Measurements from ENCODE around the gene PDE7B.
"Not testable (repeated sequence)": the region's sequence is repeated elsewhere in the genome, so short reads cannot be mapped to it uniquely, and the experiment has no call there.

Gene PDE7B

GRCh38 chr6:136079701-136080565 lies 228.4 kb downstream of the PDE7B start:
- DNase-seq, result no peak

DNA sequence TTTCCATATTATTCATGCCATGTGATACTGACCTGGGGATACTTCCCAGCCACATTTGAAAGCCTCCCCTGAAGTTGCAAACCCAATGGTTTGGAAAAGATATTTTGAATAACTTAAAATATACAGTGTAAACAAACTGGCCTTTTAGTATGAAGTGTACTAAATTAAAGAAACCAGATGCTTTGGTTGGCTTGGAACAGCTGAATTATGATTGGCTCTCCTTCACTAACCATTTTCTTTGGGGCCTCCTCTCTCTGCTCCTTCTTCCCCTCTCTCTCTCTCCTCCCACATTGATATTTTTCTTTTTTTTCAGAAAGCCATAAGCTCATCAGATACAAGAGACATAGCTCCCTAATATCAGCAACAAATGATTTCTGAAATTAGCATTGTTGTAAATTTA lies 232.0 kb downstream of the PDE7B start:
- DNase-seq, result no peak

GRCh38 chr6:136084403-136084802 lies 232.9 kb downstream of the PDE7B start:
- DNase-seq, result no peak

DNA sequence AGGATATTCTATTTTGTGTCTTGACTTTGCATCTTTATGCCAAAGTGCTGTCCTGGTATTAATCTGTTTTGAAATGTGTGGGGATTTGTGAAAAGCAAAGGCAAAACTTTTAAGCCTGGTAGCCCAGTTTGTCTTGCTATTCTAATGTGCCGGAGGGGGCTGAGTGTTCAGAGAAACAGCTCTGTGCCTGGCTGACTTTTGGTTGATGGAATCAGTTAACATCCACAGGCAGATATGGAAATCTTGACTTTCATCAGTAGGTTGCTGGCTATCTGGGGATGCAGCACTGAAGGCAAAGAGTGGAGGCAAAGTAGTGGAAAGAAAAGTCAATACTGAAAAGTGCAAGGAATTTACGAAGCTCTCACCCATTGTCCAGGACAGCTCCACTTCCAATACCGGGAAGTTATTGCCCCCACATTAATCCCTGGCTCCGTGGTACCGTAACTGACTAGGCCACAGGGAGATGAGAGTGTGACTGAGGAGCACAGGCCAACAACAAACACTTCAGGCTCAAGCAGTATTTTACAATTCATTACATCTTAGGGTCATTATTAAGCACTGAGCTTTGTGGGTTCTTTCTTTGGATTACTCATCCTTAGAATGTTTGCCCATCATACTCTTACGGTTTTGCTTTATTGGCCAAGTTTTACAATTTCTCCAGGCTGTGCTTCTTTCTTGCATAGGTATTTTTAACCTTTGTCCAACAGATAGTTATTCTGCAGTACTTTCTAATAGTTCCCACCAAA lies 234.0 kb downstream of the PDE7B start:
- DNase-seq, result no peak

DNA sequence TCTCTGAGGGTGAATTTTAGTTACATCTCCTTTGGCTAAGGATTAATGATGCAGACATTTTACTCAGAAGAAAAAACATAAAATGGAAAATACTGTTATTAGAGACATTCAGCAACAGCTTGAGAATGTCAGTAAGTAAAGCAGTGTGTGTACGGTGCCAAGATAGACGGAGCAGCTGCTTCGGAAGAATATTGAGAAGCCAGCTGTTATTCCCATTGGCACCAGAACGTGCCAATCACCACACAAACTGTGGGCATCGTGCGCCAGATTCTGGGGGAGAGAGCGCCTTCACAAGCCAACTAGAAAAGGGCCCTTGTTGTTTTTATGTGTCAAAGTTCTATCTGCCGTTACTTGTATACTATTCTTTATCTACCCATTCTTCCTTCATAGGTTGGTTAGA lies 235.2 kb downstream of the PDE7B start:
- no peak for DNase-seq

GRCh38 chr6:136087986-136088385 lies 236.5 kb downstream of the PDE7B start:
- DNase-seq, result no peak

- DNase-seq, result no peak
Observed at GRCh38 chr6:136088693-136089092, 237.2 kb downstream of the PDE7B start.

- no peak for DNase-seq
Observed at GRCh38 chr6:136089876-136090275, 238.4 kb downstream of the PDE7B start.

- no peak for DNase-seq
Observed at GRCh38 chr6:136090929-136091328, 239.4 kb downstream of the PDE7B start.

DNA sequence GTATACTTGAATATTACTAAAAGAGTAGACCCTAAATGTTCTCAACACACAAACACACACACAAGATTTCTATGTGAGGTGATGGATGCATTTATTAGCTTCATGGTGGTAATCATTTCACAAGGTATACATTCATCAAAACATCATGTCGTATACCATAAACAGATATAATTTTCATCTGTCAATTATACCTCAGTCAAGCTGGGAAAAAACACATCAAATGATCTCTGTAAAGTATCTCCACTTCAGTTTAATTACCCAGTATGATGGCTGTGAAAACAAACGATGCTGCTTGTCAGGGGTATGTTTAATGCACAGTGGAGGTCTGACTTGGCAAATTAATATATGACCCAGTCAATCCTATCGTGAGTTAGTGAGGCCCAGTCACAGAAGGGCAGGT lies 241.4 kb downstream of the PDE7B start:
- DNase-seq, result no peak

GRCh38 chr6:136093835-136094234 lies 242.3 kb downstream of the PDE7B start:
- no peak for DNase-seq

DNA sequence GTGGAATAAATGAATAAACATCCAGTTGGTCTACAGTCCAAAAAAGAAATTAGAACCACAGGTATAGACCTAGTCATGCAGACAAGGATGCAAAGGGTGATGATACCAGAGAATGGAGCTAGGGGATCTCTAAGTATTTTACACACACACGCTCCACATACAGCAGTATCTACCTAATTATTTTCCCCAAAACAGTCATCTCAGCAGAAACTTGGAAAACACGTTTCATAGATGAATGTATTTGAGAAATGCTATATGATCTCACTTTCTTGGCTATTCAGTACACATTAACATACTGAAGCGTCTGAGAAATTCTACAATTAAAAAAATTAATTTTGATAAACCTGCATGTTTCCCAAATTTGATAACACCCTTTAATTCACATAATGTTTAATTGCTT lies 243.3 kb downstream of the PDE7B start:
- DNase-seq, result no peak

- DNase-seq, result no peak
Observed at GRCh38 chr6:136095986-136096385, 244.5 kb downstream of the PDE7B start.

- no peak for DNase-seq
Observed at GRCh38 chr6:136102991-136103688, 251.6 kb downstream of the PDE7B start.

GRCh38 chr6:136103763-136104311 lies 252.3 kb downstream of the PDE7B start:
- no peak for DNase-seq

GRCh38 chr6:136104556-136104955 lies 253.1 kb downstream of the PDE7B start:
- no peak for DNase-seq

DNA sequence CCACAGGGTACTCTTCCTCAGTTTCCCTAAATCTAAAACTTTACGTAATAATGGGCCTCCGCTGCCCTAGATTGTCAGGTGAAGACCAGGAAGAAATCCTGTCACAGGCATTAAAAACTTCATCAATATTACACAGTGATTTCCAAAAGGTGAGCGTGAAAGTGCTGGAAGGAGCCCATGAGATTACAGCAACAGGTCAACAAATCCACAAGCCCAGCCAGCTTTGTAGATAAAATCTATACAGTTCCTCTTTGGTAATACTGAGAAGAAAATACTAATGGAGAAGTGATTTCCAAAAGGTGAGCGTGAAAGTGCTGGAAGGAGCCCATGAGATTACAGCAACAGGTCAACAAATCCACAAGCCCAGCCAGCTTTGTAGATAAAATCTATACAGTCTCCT lies 254.3 kb downstream of the PDE7B start:
- not testable (repeated sequence) for DNase-seq

DNA sequence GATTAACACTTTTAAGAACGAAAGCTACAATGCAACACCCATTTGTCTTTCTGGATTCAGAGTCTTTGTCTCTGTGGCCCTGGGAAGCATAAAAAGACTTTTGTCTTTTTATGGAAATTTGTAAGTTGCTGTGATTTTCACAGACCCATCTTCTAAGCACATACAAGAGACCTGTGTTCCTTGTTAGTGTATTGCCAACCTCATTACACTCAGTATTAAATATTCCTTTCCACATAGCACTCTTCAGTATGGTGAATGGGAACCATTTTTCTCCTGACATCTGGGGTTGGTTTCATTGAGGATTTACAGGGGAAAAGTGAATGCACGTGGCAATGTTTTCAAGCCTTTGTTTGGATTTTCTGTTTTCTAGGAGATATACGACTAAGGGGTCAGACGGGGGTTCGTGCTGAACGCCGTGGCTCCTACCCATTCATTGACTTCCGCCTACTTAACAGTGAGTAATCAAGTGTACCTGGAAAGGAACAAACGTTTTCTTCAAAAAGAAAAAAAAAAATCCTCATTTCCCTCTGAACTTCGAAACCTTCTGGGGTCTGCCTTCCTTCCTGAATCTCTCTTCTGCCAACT lies 257.0 kb downstream of the PDE7B start:
- DNase-seq, result no peak

- DNase-seq, result no peak
Observed at GRCh38 chr6:136111831-136112230, 260.3 kb downstream of the PDE7B start.

- no peak for DNase-seq
Observed at GRCh38 chr6:136112262-136112661, 260.8 kb downstream of the PDE7B start.

- DNase-seq, result no peak
Observed at GRCh38 chr6:136113736-136114173, 262.3 kb downstream of the PDE7B start.

GRCh38 chr6:136114661-136115060 lies 263.2 kb downstream of the PDE7B start:
- no peak for DNase-seq

- DNase-seq, result no peak
Observed at GRCh38 chr6:136115941-136116340, 264.4 kb downstream of the PDE7B start.
